GM21447 (cell line): ENCODE results near the gene ZNF142.

Experiments
- ATAC-seq: cut with Tn5 transposase; IDR thresholded peaks from one replicate; pipeline ENCODE4 v1.9.1; 2021; ENCODE audit not compliant: unreplicated experiment

ZNF142 gene

DNA sequence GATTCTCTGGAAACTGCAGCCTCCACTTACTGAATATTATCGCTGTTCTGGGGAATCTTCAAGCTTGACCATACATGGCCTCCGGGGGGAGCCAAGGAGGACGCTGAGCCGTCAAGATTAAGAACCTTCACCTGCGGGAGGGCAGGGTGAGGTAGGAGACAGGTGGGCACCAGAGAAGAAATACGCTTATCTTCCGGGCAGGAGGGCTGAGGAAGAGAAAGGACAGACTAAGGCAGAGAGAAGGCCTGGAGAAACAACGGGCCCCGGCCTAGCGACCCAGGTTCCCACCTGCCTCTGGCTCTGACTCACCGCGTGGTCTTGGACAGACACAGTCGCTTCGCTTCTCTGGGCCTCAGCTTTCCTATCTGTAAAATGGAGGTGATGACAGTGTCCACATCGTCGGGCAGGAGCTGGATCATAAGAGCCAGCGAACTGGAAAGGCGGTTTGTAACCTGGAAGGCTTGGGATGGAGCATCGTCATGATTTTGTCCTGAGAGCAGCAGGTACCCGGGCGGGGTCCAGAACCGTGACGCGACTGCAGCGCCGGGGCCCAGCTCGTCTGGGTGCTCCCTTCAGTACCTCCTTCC lies 659 bp downstream of the ZNF142 start:
- peak; percentile 35 for ATAC-seq

DNA sequence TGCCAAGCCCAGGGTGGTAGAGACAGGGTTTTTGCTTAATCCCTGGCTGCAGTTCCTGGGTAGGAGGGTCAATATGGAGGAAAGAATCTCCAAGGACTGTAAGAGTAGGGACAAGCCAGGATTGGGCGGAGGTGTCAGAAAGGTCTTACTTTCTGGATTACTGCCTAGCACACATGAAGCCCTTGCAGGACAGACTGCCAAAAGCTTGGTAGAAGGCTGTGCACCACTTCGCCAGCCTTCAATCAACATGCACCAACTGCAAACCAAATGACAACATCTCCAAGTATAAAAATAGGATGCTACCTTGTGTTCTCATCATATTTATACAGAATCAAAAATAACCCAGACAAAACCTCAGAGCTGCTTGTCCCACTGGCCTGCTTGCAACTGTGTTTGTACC lies 3.7 kb downstream of the ZNF142 start:
- ATAC-seq: no peak

DNA sequence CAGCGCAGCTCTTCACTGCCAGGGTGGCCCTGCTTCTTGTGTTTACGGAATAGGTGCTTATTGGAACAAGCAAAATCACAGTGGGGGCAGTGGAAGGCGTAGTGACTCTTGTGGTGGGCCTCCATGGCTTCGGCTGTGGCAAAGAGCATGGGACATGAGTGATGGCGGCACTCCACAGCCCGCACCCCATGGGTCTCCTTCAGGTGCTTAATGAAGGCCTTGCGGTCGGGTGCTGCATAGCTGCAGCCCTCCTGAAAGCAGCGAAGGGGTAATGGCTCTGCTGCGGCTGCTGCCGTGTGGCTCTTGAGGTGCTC lies 10.7 kb downstream of the ZNF142 start:
- ATAC-seq: no peak

GRCh38 chr2:218648088-218648786 lies 11.2 kb downstream of the ZNF142 start:
- ATAC-seq: no peak

GRCh38 chr2:218645126-218645525 lies 14.3 kb downstream of the ZNF142 start:
- ATAC-seq: peak; percentile 69

DNA sequence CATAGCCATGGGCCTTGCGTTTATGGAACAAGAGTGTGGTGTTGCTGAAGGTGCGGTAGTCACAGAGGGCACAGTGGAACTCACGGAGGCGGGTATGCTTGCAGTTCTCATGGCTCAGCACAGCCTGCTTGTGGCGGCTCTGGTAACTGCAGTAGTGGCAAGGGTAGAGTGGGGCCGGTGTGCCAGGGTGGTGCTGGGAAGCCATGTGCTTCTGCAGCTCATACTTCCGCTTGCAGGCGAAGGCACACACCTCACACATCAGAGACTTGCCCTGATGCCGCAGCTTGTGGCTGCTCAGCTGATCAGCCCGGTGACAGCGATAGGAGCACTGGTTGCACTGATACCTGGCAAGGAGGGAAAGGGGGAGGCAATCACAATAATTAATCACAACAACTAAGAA lies 14.7 kb downstream of the ZNF142 start:
- ATAC-seq: peak; percentile 5

DNA sequence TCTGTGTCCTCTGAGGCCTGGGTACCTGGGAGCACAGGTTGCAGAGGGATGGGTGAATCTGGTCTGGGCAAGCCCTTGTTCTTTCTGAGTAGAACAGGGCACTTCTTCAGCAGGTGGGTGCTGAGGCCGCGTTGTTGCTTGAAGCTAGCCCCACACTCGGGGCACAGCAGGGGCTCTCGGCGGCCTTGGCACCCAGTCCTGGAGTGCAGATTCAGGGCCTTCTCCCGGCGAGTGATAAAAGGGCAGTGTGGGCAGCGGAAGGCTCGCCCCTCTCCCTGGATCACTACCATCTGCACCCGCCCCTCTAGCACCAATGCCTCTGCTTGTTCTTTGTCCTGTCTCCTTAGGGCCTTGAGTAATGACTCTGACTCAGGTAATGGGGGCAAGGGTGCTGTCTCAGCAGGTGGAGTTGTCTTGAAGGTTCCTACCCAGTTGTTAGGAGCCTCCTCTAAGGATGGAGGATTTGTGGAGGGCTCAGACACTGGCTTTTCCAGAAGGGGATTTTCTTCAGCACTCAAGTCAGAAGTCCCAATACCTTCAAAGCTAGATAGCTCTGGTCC lies 15.6 kb downstream of the ZNF142 start:
- ATAC-seq: no peak

GRCh38 chr2:218642786-218643185 lies 16.6 kb downstream of the ZNF142 start:
- ATAC-seq: no peak

- ATAC-seq: no peak
Measured at GRCh38 chr2:218642121-218642656, 17.2 kb downstream of the ZNF142 start.

- ATAC-seq: no peak
Measured at GRCh38 chr2:218638372-218638771, 21.1 kb downstream of the ZNF142 start.

DNA sequence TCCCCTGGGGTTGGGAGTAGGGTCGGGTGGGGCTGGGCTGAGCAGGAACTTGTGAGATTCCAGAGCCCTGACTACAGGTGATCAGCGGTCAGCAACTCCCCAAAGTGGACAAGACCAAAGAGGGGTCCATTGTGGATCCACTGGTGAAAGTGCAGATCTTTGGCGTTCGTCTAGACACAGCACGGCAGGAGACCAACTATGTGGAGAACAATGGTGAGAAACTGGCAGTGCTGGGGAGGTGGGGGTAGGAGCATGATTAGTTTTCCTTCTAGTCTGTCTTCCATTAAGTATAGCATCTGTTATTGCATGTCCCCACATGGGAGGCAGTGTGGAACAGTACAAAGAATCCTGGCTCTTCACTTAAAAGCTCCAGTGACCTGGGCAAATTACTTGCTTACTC lies 23.7 kb downstream of the ZNF142 start:
- ATAC-seq: no peak

DNA sequence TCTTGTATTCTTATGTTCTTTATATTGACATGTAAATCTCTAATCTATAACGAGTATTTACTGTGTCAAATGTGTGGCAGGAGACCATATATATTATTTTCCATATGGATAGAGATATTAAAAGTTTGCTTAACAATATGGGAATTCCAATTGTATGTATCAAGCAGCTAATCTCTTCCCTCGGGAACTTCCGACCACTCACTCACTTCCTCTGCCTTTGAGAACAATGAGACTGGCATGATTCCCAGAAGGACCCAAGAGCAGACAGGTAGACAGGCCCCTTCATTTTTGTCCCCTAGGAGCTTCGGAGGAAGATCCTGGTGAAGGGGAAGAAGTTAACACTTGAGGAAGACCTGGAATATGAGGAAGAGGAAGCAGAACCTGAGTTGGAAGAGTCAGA lies 27.6 kb downstream of the ZNF142 start:
- no peak for ATAC-seq

GRCh38 chr2:218627939-218628338 lies 31.5 kb downstream of the ZNF142 start:
- no peak for ATAC-seq

- ATAC-seq: no peak
Measured at GRCh38 chr2:218626369-218626768, 33.1 kb downstream of the ZNF142 start.

- ATAC-seq: no peak
Measured at GRCh38 chr2:218623366-218623705, 36.1 kb downstream of the ZNF142 start.

DNA sequence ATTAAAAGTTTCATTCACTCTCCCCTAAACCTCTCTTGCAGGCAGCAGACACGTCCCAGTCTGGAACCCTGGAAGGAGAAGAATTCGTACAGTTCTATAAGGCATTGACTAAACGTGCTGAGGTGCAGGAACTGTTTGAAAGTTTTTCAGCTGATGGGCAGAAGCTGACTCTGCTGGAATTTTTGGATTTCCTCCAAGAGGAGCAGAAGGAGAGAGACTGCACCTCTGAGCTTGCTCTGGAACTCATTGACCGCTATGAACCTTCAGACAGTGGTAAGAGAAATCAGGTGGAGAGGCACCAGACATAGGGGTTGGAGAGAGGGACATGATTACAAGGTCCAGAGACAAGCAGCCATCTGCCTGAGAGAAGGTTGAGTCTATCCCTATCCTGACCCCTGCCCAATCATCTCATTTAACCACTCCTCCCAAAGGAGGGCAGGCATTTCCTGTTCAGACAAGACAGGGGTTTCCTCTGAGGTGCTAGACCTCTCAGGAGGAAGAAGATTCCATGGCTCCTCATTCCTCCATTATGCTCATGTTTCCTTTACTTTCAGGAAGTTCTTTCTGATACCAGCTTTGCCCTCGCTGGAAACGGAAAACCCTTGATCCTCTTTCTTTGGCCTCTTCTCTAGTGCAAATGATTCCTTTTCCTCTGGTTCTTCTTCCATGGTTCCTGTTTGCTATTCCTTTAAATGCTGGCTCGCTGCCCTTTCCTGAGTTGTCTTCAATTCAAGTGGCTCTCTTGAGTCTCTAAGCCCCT lies 36.6 kb downstream of the ZNF142 start:
- no peak for ATAC-seq

- ATAC-seq: no peak
Measured at GRCh38 chr2:218621007-218621406, 38.4 kb downstream of the ZNF142 start.

DNA sequence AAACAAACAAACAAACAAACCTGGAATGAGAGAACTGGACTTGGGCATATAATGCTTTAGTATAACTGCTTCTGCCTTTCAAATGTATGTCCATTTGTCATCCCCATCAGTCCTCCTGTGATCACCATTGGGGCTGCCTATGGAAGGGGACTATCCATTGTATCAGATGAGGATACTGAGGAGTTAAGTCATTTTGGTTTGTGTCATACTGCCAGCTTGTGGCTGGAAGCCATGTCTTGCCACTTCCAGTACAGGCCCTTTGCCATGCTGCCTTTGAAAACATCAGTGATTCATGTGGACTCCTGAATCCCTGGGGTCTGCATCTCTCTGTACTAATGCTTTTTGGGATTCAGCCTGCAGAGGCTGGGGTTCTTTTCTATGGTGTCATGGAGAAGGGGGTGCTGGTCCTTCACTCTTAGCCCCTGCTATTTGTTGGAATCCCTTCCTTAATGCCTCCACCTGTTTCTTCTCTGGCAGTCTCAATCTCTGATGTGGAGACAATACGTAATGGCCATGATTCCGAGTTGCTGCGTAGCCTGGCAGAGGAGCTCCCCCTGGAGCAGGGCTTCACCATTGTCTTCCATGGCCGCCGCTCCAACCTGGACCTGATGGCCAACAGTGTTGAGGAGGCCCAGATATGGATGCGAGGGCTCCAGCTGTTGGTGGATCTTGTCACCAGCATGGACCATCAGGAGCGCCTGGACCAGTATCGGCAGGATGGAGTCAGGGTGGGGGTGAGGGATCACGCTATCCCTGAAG lies 41.1 kb downstream of the ZNF142 start:
- no peak for ATAC-seq

- no peak for ATAC-seq
Measured at GRCh38 chr2:218615868-218616315, 43.5 kb downstream of the ZNF142 start.

- no peak for ATAC-seq
Measured at GRCh38 chr2:218607436-218608115, 51.8 kb downstream of the ZNF142 start, which contains the start of gene PLCD4. Gene PLCD4 (plus strand): TSS chr2:218607899. CDS start chr2:218615740, 7,841 bp downstream.
